Lower leg skin (tissue), 4 donors: ENCODE measurements around the gene CDYL2. TPM values are rescaled to one million over a fixed set of nuclear protein-coding genes. Genes with fewer than 3 reads are reported as not detected.

ENCODE experiments used
- DNase-seq, 2 donors: peaks; one replicate each; pipeline ENCODE4 v3.0.0-alpha.2; 2019; ENCODE audit warnings: low spot score in 2 of 2
- H3K4me3 ChIP-seq: fragments of 200-600 bp; sonication (generic); 2 replicates; pipeline ENCODE4 v1.5.1; 2017; ENCODE audit warnings: mild to moderate bottlenecking, low read depth; ENCODE audit not compliant: poor library complexity, severe bottlenecking
- POLR2A ChIP-seq, 2 donors: fragments of 450-650 bp; IDR thresholded peaks; one replicate each; pipeline ENCODE4 v1.6.1; 2016 to 2017; ENCODE audit warnings: antibody characterized with exemption in 2 of 2, mild to moderate bottlenecking in 1 of 2, moderate library complexity in 1 of 2
- WGBS, 2 donors: methylation state at CpG; one replicate each; pipeline ENCODE4 v1.1.5; 2018; 5-methylcytosine and 5-hydroxymethylcytosine counted together
- intact Hi-C: fragments of 100-400 bp; cut with DNase I; formaldehyde crosslinking; loops from one replicate; pipeline ENCODE4 v1.15.0; 2023; ENCODE audit warnings: low total_unique reads
- total RNA-seq, 4 donors: library from RNA; depleted of rRNA; stranded (reverse); fragments of >200 nt; gene quantifications; one replicate each; pipeline ENCODE4 v1.1.0, GENCODE V29; 2016
- TF ChIP-seq, protein P1 (sequence below), 3 donors: fragments of 450-650 bp; IDR thresholded peaks; one replicate each; pipeline ENCODE4 v1.5.1; 2016; ENCODE audit warnings: antibody characterized with exemption in 3 of 3, mild to moderate bottlenecking in 3 of 3, moderate library complexity in 2 of 3

CDYL2 gene
- total RNA-seq, 4 donors from 2014 or later, result 1.3 to 1.9 (median 1.7) TPM

DNA sequence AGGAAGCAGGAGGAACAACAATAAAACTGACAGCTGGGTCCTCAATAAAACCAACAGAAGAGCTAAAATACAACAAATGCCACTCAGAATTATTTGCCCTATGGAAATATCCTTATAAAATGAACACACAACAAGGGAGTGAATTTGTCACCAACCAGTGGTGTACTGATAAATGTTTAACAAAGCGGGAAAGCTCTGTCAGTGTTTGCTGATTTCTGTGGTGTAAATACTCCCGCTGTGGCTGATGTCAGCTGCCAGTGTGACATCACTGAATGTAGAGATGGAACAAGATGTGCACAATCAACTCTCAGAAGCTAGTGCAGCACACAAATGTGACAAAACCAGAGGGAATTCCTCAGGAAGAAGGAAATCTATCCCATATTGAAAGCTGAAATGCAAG lies 51.9 kb downstream of the CDYL2 start:
- intact Hi-C loops, result no loop called here
- no peak for DNase-seq
- 94 to 100% methylated on average over 2 of the region's 2 CpGs for whole genome bisulfite sequencing, 2 donors
- no peak overlapping the region for H3K4me3 ChIP-seq
- TF ChIP-seq, protein P1, sequence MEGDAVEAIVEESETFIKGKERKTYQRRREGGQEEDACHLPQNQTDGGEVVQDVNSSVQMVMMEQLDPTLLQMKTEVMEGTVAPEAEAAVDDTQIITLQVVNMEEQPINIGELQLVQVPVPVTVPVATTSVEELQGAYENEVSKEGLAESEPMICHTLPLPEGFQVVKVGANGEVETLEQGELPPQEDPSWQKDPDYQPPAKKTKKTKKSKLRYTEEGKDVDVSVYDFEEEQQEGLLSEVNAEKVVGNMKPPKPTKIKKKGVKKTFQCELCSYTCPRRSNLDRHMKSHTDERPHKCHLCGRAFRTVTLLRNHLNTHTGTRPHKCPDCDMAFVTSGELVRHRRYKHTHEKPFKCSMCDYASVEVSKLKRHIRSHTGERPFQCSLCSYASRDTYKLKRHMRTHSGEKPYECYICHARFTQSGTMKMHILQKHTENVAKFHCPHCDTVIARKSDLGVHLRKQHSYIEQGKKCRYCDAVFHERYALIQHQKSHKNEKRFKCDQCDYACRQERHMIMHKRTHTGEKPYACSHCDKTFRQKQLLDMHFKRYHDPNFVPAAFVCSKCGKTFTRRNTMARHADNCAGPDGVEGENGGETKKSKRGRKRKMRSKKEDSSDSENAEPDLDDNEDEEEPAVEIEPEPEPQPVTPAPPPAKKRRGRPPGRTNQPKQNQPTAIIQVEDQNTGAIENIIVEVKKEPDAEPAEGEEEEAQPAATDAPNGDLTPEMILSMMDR (IDR thresholded peaks at IDR 0.05), result no peak
- no peak for TF ChIP-seq POLR2A (IDR thresholded peaks at IDR 0.05)

GRCh38 chr16:80751167-80751566 lies 53.2 kb downstream of the CDYL2 start:
- H3K4me3 ChIP-seq, result no peak overlapping the region
- WGBS, 2 donors, result 20 to 26% methylated on average over 3 of the region's 3 CpGs

DNA sequence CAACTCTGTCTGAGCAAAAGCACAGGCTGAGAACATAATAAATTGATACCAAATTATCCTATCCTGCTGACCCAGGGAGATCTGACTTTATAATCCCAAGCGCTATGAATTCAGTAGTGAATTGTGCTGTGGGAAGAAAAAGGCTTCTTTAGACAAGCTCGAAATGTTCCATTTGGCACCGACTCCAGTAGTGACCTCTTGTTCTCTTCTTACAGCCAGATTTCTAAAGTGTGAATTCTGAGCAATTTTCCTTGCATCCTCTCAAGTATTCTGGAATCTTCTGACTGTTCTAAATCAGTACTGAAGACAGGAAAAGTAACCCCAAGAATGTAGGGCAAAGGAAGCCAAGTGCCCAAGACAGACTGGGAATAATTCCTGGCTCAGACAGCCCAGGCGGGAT lies 58.2 kb downstream of the CDYL2 start:
- TF ChIP-seq, protein P1 (IDR thresholded peaks at IDR 0.05), result no peak
- TF ChIP-seq POLR2A (IDR thresholded peaks at IDR 0.05), result no peak
- no peak overlapping the region for H3K4me3 ChIP-seq
- no peak for DNase-seq
- WGBS, 2 donors, result 64 to 75% methylated on average over 4 of the region's 4 CpGs
- intact Hi-C loops, result no loop called here

More at GRCh38 chr16:80751167-80751566, 53.2 kb downstream of the CDYL2 start:
- intact Hi-C loops, result no loop called here
- no peak for TF ChIP-seq POLR2A (IDR thresholded peaks at IDR 0.05)
- TF ChIP-seq, protein P1 (IDR thresholded peaks at IDR 0.05), result no peak
- no peak for DNase-seq

DNA sequence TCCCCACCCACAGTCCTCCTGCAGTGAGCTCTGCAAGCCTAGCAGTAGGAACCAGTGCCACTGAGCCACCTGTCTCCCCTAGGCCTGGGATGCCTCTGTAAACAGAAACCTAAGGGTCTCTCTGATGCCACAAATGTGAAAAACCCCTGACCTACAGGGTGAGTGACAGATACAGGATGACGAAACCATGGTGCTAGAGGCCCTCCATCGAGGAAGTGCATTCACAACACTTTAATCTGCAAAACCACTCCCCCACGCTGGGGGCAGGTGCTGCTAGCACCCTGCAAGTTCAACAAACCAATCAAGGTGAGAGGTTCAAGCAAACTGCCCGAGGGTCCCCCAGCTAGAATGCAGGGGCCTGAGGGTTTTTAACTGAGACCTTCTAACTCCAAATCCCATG lies 59.5 kb downstream of the CDYL2 start:
- no peak for TF ChIP-seq POLR2A (IDR thresholded peaks at IDR 0.05)
- TF ChIP-seq, protein P1 (IDR thresholded peaks at IDR 0.05), result no peak
- no peak overlapping the region for H3K4me3 ChIP-seq
- intact Hi-C loops, result no loop called here
- WGBS, 2 donors, result 84 to 90% methylated on average over 4 of the region's 4 CpGs
- DNase-seq, result no peak

GRCh38 chr16:80743772-80744171 lies 60.6 kb downstream of the CDYL2 start:
- WGBS, 2 donors, result 86 to 93% methylated on average over 1 of the region's 1 CpG
- no peak for DNase-seq
- intact Hi-C loops, result no loop called here
- H3K4me3 ChIP-seq, result no peak overlapping the region
- TF ChIP-seq POLR2A (IDR thresholded peaks at IDR 0.05), result no peak
- TF ChIP-seq, protein P1 (IDR thresholded peaks at IDR 0.05), result no peak

DNA sequence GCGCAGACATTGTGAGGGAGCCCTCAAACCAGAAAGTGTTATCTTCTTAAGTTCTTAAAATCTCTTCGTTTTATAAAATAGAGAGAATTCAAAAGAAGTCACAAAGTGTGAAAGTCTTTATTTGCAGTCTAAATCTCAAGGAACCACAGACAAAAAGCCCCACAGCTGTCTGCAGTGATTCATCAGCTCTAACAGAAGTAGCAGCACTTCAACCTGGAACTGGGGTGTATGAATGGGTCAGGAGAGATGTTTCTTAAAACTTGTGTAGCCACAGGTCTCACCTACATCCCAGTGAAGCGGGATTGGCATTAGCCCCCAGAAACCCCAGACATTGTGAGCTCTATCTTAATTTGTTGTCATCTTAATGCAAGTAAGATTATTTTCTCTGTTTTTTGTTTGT lies 61.1 kb downstream of the CDYL2 start:
- TF ChIP-seq POLR2A (IDR thresholded peaks at IDR 0.05), result no peak
- TF ChIP-seq, protein P1 (IDR thresholded peaks at IDR 0.05), result no peak

More for the DNA sequence above, 61.1 kb downstream of the CDYL2 start:
- H3K4me3 ChIP-seq, result no peak overlapping the region
- 93 to 94% methylated on average over 3 of the region's 3 CpGs for WGBS, 2 donors
- no peak for DNase-seq
- intact Hi-C loops, result no loop called here
